Kidney (tissue), 14 donors: ENCODE data around the gene OR2V1. TPM values are rescaled to one million over a fixed set of nuclear protein-coding genes. Genes with fewer than 3 reads are reported as not detected.
"Not testable (repeated sequence)": the region's sequence is repeated elsewhere in the genome, so short reads cannot be mapped to it uniquely, and the experiment has no call there.

ENCODE experiments used
- DNase-seq, 5 donors: peaks; one replicate each; pipeline ENCODE4 v3.0.0-alpha.2; 2013 to 2020
- FAIRE-seq: peaks from 2 replicates; lab custom pipeline; 2012; peaks lifted over from hg19 to GRCh38; lab: Jason Lieb, UNC
- H3K27ac ChIP-seq, 2 donors: one replicate each; pipeline ENCODE4 v1.7.0; 2013; ENCODE audit warnings: low read depth in 2 of 2, low read length in 2 of 2, inconsistent platforms in 1 of 2
- H3K27me3 ChIP-seq: one replicate; pipeline ENCODE4 v1.7.1; 2013; ENCODE audit warnings: low read length, inconsistent platforms; ENCODE audit not compliant: control insufficient read depth, insufficient read depth
- H3K36me3 ChIP-seq, 3 donors: one replicate each; pipeline versions ENCODE4 v1.7.0 to v1.7.1; 2013; ENCODE audit warnings: low read length in 3 of 3, control low read depth in 1 of 3, inconsistent platforms in 1 of 3; ENCODE audit not compliant: insufficient read depth in 3 of 3, control insufficient read depth in 2 of 3
- H3K4me1 ChIP-seq, 3 donors: one replicate each; pipeline versions ENCODE4 v1.7.0 to v1.7.1; 2013; ENCODE audit warnings: low read length in 3 of 3, inconsistent platforms in 1 of 3, low read depth in 1 of 3; ENCODE audit not compliant: control insufficient read depth in 2 of 3, insufficient read depth in 2 of 3
- H3K4me3 ChIP-seq, 3 donors: one replicate each; pipeline versions ENCODE4 v1.7.0 to v1.8.1; 2013; ENCODE audit warnings: low read length in 3 of 3, control low read depth in 1 of 3, inconsistent platforms in 1 of 3
- H3K9ac ChIP-seq, 3 donors: one replicate each; pipeline versions ENCODE4 v1.7.0 to v1.7.1; 2013; ENCODE audit warnings: low read length in 3 of 3, control low read depth in 1 of 3, inconsistent platforms in 1 of 3
- H3K9me3 ChIP-seq, 3 donors: one replicate each; pipeline versions ENCODE4 v1.7.0 to v1.7.1; 2013; ENCODE audit warnings: low read length in 3 of 3, control low read depth in 1 of 3, inconsistent platforms in 1 of 3; ENCODE audit not compliant: control insufficient read depth in 2 of 3, insufficient read depth in 1 of 3
- intact Hi-C: fragments of 100-400 bp; cut with DNase I; formaldehyde crosslinking; loops from one replicate; pipeline ENCODE4 v1.11.1; 2022
- polyA plus RNA-seq: library from polyadenylated mRNA; stranded (reverse); fragments of 350-450 nt; fragmentation: Illumina TruSeq; extraction: RNeasy Lipid Tissue Mini Kit (QIAGEN cat#74804); gene quantifications from one replicate; pipeline ENCODE4 v1.2.3, GENCODE V29; 2014; ENCODE audit warnings: low read depth, low replicate concordance; ENCODE audit not compliant: insufficient read depth
- total RNA-seq: library from RNA; stranded (reverse); fragmentation: NEBNext Ultra II Directional; extraction: Animal tissue kit (Norgen Biotek cat#: 25700); gene quantifications from one replicate; pipeline ENCODE4 v1.2.1, GENCODE V29; 2021
- TF ChIP-seq, protein P1 (sequence below): IDR thresholded peaks from 3 replicates; pipeline ENCODE4 v1.5.1; 2012; ENCODE audit warnings: mild to moderate bottlenecking, moderate library complexity, borderline replicate concordance; ENCODE audit not compliant: insufficient read depth; ENCODE audit errors: extremely low read depth
- donor health status: control.
- donor health status: control.
- donor health status: control.
- donor health status: control.
- donor health status: control.
- donor health status: DM: yes; HTN: yes; CAD: no.
- donor health status: Normal renal cell carcinoma (clear cell type).

Gene OR2V1
- total and polyA plus RNA-seq, 2 donors from 2014 or later: not detected

DNA sequence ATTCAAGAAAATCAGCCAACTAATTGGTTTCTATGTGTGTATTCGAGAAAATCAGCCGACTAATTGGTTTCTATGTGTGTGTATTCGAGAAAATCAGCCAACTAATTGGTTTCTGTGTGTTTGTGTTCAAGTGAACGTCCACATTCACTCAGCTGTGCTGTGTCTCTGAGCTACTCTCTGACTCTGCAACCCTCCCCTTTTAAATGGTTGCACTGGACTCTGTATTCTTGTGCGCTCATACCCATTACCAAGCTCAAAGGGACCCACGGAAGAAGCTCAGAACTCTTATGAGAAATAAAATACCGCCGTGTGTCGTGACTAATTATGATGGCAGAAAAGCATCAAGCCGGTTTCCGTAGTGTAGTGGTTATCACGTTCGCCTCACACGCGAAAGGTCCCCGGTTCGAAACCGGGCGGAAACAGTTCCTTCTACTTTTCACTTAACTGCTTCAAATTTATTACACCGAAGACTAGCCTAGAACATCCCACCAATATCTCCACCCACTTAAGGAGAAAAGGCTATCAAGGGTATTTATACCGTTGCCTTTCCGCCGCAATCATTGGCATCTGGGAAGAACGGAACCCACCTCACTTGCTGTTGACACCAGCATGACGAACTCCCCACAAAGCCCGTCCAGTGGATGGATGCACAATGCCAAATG lies 34.1 kb downstream of the OR2V1 start:
- H3K36me3 ChIP-seq, DNase-seq, H3K27ac ChIP-seq, H3K9me3 ChIP-seq, FAIRE-seq, H3K4me1 ChIP-seq, intact Hi-C loops, H3K9ac ChIP-seq, H3K4me3 ChIP-seq: not testable (repeated sequence)
- peaks cover 16% of the 10 kb centered on the region for H3K27me3 ChIP-seq

DNA sequence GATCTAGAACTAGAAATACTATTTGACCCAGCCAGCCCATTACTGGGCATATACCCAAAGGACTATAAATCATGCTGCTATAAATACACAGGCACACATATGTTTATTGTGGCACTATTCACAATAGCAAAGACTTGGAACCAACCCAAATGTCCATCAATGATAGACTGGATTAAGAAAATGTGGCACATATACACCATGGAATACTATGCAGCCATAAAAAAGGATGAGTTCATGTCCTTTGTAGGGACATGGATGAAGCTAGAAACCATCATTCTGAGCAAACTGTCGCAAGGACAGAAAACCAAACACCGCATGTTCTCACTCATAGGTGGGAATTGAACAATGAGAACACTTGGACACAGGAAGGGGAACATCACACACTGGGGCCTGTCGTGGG lies 35.8 kb downstream of the OR2V1 start:
- intact Hi-C loops, H3K9me3 ChIP-seq, H3K4me3 ChIP-seq, H3K36me3 ChIP-seq, H3K4me1 ChIP-seq, DNase-seq, H3K27ac ChIP-seq, FAIRE-seq, H3K9ac ChIP-seq: not testable (repeated sequence)
- H3K27me3 ChIP-seq: peaks cover 16% of the 10 kb centered on the region

DNA sequence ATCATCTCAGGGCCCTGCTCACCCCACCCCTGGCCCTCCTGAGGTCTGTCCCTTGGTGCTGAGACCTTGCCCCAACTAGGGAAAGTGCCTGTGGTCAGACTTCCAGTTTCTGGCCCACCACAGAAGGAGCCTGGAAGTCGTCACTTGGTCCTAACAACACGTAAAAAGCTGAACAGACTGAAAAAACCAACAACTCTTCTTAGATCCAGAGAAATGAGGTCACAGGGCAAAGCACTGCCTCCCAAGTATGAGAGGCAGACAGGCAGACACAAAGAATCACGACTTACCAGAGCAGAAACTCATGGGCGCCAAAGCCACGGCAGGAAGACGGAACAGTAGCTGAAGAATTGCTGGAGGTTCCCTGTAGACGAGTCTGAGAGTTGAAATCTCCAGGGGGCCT lies 38.5 kb downstream of the OR2V1 start:
- FAIRE-seq (no peak), DNase-seq (no peak)
- Histone ChIP-seq H3K27me3 (no peaks in the 10 kb centered on the region), H3K27ac (no peak overlapping the region), H3K4me1 (no peaks in the 10 kb centered on the region), H3K4me3 (no peak overlapping the region), H3K9ac (no peak overlapping the region), H3K9me3 (no peaks in the 10 kb centered on the region), H3K36me3 (no peaks in the 10 kb centered on the region)
- intact Hi-C loops: no loop called here
- TF ChIP-seq, protein P1, sequence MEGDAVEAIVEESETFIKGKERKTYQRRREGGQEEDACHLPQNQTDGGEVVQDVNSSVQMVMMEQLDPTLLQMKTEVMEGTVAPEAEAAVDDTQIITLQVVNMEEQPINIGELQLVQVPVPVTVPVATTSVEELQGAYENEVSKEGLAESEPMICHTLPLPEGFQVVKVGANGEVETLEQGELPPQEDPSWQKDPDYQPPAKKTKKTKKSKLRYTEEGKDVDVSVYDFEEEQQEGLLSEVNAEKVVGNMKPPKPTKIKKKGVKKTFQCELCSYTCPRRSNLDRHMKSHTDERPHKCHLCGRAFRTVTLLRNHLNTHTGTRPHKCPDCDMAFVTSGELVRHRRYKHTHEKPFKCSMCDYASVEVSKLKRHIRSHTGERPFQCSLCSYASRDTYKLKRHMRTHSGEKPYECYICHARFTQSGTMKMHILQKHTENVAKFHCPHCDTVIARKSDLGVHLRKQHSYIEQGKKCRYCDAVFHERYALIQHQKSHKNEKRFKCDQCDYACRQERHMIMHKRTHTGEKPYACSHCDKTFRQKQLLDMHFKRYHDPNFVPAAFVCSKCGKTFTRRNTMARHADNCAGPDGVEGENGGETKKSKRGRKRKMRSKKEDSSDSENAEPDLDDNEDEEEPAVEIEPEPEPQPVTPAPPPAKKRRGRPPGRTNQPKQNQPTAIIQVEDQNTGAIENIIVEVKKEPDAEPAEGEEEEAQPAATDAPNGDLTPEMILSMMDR: no peak

DNA sequence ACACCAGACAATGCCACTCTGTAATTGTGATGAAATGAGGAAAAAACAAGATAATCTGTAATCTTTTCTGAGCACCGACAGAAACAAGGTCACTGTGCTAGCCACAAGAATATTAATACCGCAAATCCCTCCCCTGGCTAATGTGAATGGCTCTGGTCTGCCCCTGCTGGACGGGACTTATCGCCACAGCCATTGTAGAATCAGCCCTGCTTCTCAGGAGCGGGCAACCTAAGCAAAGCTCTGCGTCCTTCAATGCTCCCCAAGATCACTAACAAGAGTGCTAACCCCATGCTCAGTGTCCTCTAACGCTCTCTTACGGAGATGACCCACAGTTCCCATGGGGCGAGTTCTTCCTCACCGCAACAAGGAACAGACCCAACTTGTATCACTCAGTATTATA lies 42.7 kb downstream of the OR2V1 start:
- intact Hi-C loops: no loop called here
- H3K4me1 ChIP-seq: no peaks in the 10 kb centered on the region
- DNase-seq (no peak), FAIRE-seq (no peak)
- no peak overlapping the region for H3K4me3 ChIP-seq
- TF ChIP-seq, protein P1: no peak
- no peak overlapping the region for H3K27ac ChIP-seq
- H3K36me3 ChIP-seq: no peaks in the 10 kb centered on the region
- H3K27me3 ChIP-seq: no peaks in the 10 kb centered on the region
- H3K9ac ChIP-seq: no peak overlapping the region
- no peaks in the 10 kb centered on the region for H3K9me3 ChIP-seq
